HG03521 (cell line): Measurements from ENCODE around the gene MCM5.
"Not testable (repeated sequence)": the region's sequence is repeated elsewhere in the genome, so short reads cannot be mapped to it uniquely, and the experiment has no call there.

Source experiments
- ATAC-seq: cut with Tn5 transposase; IDR thresholded peaks from one replicate; pipeline ENCODE4 v1.9.1; 2021; ENCODE audit warnings: mild to moderate bottlenecking, moderate library complexity; ENCODE audit not compliant: unreplicated experiment

The MCM5 gene

GRCh38 chr22:35430897-35431322 lies 31.0 kb downstream of the MCM5 start:
- no peak for ATAC-seq

GRCh38 chr22:35431483-35432227 lies 31.7 kb downstream of the MCM5 start:
- ATAC-seq: no peak

GRCh38 chr22:35432228-35432905 lies 32.4 kb downstream of the MCM5 start:
- ATAC-seq: no peak

GRCh38 chr22:35434061-35434710 lies 34.2 kb downstream of the MCM5 start:
- ATAC-seq: no peak

GRCh38 chr22:35435201-35435740 lies 35.3 kb downstream of the MCM5 start:
- ATAC-seq: no peak

GRCh38 chr22:35436421-35436820 lies 36.5 kb downstream of the MCM5 start:
- ATAC-seq: no peak

- ATAC-seq: no peak
These were observed 37.1 kb downstream of the MCM5 start for GRCh38 chr22:35437049-35437448.

GRCh38 chr22:35438673-35439364 lies 38.9 kb downstream of the MCM5 start:
- not testable (repeated sequence) for ATAC-seq

- no peak for ATAC-seq
These were observed 39.4 kb downstream of the MCM5 start for GRCh38 chr22:35439365-35439717.

GRCh38 chr22:35440129-35440528 lies 40.2 kb downstream of the MCM5 start:
- no peak for ATAC-seq

GRCh38 chr22:35441489-35442100 lies 41.7 kb downstream of the MCM5 start:
- no peak for ATAC-seq

- no peak for ATAC-seq
These were observed 42.5 kb downstream of the MCM5 start for GRCh38 chr22:35442471-35442870.

GRCh38 chr22:35443338-35443737 lies 43.4 kb downstream of the MCM5 start:
- ATAC-seq: no peak

- no peak for ATAC-seq
These were observed 44.1 kb downstream of the MCM5 start for GRCh38 chr22:35443790-35444684.

- no peak for ATAC-seq
These were observed 44.9 kb downstream of the MCM5 start for GRCh38 chr22:35444685-35445399.

GRCh38 chr22:35445933-35446332 lies 46.0 kb downstream of the MCM5 start:
- no peak for ATAC-seq

GRCh38 chr22:35446365-35446764 lies 46.4 kb downstream of the MCM5 start:
- ATAC-seq: no peak

GRCh38 chr22:35448523-35448922 lies 48.6 kb downstream of the MCM5 start:
- no peak for ATAC-seq
